ENCODE results near the gene PPARGC1A. TPM values are rescaled to one million over a fixed set of nuclear protein-coding genes. Genes with fewer than 3 reads are reported as not detected.

The PPARGC1A gene
- total and polyA plus RNA-seq, 2 donors (not counting 3 experiments of a cell fraction or from before 2014, with no cell fraction given): not detected

- no peak overlapping the region for H3K4me2 ChIP-seq (ENCODE audit: insufficient read depth, low read length)
- BruUV-seq (replicated peaks): no TSS peak
- no peaks in the 10 kb centered on the region for H4K20me1 ChIP-seq (replicated peaks; ENCODE audit: control insufficient read depth, extremely low read depth, insufficient read depth, low read length)
- FAIRE-seq (no peak), DNase-seq (ENCODE audit: low read depth, low spot score) (no peak)
- dilution Hi-C loops (cut with MboI; ENCODE audit: extremely low pct_ligation_motif_present, low sequenced_read_pairs): no loop called here
- no peak overlapping the region for H3K9ac ChIP-seq (replicated peaks; ENCODE audit: extremely low read depth, insufficient read depth, low read length)
- no peaks in the 10 kb centered on the region for H3K9me1 ChIP-seq (replicated peaks; ENCODE audit: control insufficient read depth, extremely low read depth, insufficient read depth, low read length)
- H3K27me3 ChIP-seq (ENCODE audit: control insufficient read depth in 2 of 2, insufficient read depth in 2 of 2, low read length in 2 of 2): no peaks in the 10 kb centered on the region
- H3K4me3 ChIP-seq (replicated peaks in 1 of 3; ENCODE audit: insufficient read depth in 1 of 3, low read depth in 1 of 3, low read length in 3 of 3): no peak overlapping the region
- H3K4me1 ChIP-seq (ENCODE audit: control insufficient read depth, extremely low read depth, insufficient read depth, low read length): no peaks in the 10 kb centered on the region
- H3K36me3 ChIP-seq (ENCODE audit: control insufficient read depth in 2 of 2, extremely low read depth in 1 of 2, insufficient read depth in 2 of 2, low read length in 2 of 2): no peaks in the 10 kb centered on the region
- TF ChIP-seq EZH2 (IDR thresholded peaks at IDR 0.05; ENCODE audit: borderline replicate concordance, low read depth, low read length, severe bottlenecking): no peak
- TF ChIP-seq JUN (IDR thresholded peaks at IDR 0.05; ENCODE audit: borderline replicate concordance, insufficient read depth, insufficient read length, low read depth): no peak
- no peak for TF ChIP-seq POLR2AphosphoS5 (IDR thresholded peaks at IDR 0.05; ENCODE audit: insufficient read depth, low read depth, low read length)
- no peak for TF ChIP-seq CTCF (IDR thresholded peaks at IDR 0.05; ENCODE audit: extremely low read depth in 1 of 2, insufficient read depth in 1 of 2, low read depth in 1 of 2, low read length in 2 of 2)
- no peak for TF ChIP-seq MYC (IDR thresholded peaks at IDR 0.05; ENCODE audit: low read depth, low read length)
- no peak for TF ChIP-seq MAX (IDR thresholded peaks at IDR 0.05; ENCODE audit: insufficient read depth, insufficient read length)
- no peak for TF ChIP-seq POLR2A (IDR thresholded peaks at IDR 0.05; ENCODE audit: low read depth, low read length)
- no peak for TF ChIP-seq FOS (IDR thresholded peaks at IDR 0.05; ENCODE audit: borderline replicate concordance, insufficient read depth, low read length)
- TF ChIP-seq GATA2 (IDR thresholded peaks at IDR 0.05; ENCODE audit: insufficient read depth, insufficient read length, low read depth, low read length): no peak
- H3K27ac ChIP-seq (ENCODE audit: insufficient read depth, low read depth, low read length): no peak overlapping the region
- no peak overlapping the region for H2AFZ ChIP-seq (ENCODE audit: low read depth, low read length)
- H3K9me3 ChIP-seq (replicated peaks; ENCODE audit: control insufficient read depth, insufficient read depth, low read length): peaks cover 9% of the 10 kb centered on the region
- POLR2A ChIA-PET: no interaction called here
- intact Hi-C loops (cut with micrococcal nuclease): no loop called here
- CTCF ChIA-PET: no interaction called here
- H3K79me2 ChIP-seq (ENCODE audit: control insufficient read depth, insufficient read depth, low read length): no peaks in the 10 kb centered on the region
Observed at GRCh38 chr4:23828779-23829178, 61.1 kb downstream of the PPARGC1A start.
